Cerebellar cortex (tissue), 1 donor: Measurements from ENCODE around the gene JAM3.
"Not testable (repeated sequence)": the region's sequence is repeated elsewhere in the genome, so short reads cannot be mapped to it uniquely, and the experiment has no call there.

Experiments used
- DNase-seq: peaks from one replicate; pipeline ENCODE4 v3.0.0-alpha.2; 2015; ENCODE audit warnings: low spot score

Gene JAM3

DNA sequence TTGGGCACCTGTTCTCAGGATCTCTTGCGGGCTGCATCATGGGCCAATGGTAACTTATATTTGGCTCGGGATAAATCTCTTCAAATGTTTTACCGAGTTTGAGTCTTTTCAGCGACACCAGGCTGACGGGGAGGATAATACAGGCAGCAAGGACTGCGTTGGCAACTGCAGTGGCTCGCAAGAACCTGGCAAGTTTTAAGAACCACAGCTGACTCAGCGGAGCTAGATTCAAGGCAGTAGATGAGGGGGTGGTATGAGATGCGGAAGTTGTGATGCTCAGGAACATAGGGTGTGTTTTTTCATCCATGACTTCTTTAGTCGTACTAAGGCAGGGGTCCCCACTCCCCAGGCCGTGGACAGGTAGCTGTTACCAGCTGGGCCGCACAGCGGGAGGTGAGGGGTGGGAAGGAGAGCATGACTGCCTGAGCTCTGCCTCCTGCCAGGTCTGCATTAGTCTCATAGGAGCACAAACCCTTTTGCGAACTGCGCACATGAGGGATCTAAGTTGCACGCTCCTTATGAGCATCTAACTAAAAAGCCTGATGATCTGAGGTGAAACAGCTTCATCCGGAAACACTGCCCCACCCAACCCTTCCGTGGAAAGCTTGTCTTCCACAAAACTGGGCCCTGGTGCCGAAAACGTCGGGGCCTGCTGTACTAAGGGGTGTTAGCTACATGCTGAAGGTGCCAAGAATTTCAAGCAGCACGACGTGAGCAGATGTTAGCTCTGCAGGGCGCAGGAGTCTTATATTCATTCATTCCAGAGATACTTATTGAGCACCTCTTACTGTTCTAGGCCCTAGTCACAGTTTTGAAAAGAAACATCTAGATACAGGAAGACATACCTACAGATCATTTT is 6.4 kb upstream of the JAM3 start:
- no peak for DNase-seq

DNA sequence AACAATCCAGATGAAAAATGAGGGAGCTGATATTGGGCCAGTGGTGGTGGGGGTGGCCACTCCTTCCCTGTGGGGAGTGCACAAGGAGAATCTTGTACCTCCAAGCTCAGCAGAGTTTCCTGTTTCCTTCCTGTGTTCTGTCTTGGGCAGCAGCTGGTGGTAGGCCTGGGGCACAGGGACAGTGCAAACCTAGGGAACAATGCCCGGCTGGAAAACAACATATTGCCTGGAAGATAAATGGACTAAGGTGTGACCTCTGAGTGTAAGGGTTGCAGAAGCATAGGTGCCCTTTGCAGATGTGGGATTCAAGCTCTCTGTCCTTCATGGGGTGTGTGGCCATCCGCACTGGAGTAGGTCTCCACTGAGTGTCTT is 5.8 kb upstream of the JAM3 start:
- DNase-seq = no peak

DNA sequence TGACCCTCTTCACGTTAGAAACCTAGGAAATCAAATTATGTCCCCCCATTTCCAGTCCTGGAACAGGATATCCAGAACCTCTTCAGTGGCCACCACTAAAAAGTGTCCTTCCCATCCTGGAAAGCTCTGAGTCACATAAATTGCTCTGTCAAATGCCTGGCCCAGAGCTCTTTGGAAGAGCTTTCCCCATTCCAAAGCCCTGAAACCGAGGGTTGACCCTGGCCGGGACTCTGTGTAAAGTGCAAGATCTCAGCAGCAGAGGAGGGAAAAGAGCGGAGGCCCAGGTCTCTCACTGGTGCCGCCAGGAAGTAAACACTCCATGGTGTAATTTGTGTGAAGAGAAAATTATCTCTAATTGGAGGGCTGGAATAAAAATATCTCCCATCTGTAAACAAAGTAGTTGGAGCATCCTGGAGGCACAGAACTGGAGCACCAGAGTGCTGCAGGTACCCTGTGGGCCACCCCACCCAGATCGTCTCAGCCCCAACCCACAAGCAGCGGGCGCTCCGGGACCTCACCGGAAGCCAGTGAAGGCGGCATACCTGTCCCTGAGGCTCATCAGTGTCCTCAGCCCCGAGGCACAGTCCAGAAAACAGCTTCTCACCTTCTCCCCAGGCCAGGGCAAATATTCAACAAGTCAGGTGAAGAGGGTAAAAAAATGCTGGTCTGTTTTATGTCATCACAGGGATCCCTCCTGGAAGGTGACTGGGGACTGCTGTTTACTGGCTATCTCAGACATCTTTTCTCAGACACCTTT is 4.7 kb upstream of the JAM3 start:
- no peak for DNase-seq

DNA sequence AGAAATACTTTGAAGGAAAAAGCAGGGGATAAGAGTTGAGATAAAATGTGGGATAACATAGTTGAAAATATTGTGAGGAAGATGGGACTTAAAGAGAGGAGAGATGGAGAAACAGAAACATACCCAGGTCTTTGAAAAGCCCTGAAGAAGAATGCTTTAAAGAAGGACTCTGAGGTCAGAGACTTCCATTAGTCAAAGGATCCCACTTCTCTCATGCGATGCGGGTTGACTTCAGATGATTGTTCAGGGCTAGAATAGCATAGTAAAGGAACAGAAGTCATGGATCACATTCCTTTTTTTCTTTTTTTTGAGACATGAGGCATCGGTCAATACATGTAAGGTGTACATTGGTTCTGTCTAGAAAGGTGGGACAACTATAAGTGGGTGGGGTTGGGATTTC is 3.5 kb upstream of the JAM3 start:
- no peak for DNase-seq

DNA sequence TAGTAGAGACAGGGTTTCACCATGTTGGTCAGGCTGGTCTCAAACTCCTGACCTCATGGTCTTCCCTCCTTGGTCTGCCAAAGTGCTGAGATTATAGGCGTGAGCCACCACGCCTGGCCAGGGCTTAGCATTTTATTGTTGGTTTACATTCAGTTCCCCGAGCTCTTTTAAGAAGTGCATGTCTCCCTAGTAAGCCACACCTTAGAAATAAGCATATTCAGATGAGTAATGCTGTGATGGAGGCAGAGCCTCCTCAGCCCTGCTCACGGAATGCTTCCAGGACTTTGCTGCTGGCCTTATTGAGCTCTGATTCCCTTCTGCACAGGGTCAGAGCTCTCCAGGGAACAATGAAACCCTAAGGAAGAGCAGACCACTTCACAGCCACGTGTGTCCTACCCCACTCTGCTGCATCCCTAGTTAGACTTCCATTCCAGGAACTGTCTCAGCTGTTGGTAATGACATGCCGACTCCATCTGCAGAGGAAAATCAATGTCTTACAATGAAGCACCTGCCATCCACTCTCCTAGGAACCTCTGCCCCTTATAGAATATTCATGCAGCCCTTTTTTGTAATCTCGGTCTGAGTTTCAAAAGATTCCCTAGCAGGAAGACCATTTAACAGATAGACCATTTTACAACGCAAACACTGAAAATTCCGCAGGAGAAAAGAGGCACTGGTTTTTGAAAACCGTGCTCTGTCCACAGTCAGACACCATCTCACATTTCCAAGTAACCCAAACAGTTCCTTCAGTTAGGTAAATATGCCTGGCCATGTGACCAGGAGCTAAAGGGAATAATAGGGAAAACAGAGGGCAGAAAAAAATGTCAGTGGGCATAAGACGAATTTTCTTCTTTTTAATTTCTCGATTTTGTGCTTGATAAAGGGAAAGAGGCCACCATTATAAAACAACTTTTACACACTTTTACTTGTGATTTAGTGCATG is 1.7 kb upstream of the JAM3 start:
- DNase-seq = no peak

DNA sequence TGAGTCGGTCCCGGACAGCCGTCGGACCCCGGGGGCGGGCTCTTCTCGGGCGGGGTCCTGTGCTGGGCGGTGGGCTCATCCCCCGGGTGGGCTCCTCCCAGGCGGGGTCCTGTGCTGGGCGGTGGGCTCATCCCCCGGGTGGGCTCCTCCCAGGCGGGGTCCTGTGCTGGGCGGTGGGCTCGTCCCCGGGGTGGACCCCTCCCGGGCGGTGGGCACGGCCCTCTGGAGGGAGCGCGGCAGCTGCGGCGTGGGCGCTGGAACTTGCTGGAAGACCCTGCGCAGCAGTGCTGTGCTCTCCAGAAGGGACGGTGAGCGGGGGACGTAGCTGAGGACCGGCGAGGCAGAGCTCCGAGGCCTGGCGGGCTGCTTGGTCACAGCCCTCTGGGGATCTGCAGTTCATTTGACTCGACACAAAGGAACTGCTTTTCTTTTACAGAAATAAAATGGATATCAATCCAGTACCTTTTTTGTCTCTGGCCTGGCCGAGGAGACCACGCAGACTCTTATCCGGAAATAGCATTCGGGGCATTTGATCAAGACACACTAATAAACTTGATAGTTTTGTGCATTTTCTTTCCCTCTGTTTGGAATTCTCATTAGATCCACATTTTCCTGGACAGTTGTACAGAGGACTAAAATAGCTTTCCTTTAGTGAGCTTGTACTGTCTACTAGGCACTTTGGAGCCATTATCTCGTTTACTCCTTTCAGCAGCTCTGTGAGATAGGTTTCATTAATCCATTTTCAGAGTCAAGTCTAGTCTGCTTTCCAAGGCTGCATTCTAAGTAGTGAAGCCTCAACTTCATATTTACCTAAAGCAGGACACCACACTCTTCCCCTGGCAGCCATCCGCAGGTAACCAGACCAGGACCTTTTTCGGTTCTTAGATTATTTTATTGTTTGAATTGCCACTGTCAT is 812 bp downstream of the JAM3 start:
- peak; percentile 47 for DNase-seq

DNA sequence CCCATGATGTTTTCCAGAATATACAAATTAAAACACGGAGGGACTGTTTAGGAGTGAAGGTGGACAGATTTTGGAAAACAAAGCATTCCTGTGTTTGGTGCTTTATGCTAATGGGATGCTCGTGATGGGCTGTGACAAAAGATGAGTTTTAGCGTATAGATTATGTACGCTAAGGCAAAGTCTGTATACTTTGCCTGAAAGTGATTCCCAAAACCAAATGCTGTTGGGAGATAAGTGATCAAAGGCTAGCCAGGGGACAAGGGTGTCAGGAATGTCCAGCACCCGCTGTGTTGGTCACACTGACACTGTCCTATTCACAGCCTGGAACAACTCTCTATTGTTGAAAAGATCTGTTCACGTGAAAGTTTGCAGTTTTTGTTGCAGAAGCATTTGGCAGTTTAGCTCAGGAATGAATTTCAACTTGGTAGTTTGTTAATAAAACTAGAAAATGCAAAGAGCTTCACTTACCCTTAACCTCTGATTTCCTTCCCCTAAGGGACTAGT is 1.5 kb downstream of the JAM3 start:
- DNase-seq = peak; percentile 20

DNA sequence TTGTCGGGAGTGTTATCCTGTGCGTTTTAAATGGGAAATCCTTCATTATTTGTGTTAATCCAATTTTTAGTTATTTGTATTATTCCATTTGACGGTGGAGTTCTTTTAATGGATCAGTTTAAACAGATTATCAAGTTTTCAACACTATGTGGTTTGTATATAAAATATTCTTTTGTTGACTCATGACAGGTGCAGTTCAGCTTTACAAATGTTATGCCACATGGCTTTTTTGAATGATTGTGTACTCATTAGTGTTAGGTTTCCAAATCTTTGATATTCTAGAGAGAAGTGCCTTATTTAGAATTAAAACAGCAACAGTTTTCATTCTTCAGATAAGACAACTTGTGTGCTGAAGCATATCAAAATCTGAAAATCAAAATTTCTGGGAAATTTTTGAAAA is 2.4 kb downstream of the JAM3 start:
- DNase-seq = no peak

DNA sequence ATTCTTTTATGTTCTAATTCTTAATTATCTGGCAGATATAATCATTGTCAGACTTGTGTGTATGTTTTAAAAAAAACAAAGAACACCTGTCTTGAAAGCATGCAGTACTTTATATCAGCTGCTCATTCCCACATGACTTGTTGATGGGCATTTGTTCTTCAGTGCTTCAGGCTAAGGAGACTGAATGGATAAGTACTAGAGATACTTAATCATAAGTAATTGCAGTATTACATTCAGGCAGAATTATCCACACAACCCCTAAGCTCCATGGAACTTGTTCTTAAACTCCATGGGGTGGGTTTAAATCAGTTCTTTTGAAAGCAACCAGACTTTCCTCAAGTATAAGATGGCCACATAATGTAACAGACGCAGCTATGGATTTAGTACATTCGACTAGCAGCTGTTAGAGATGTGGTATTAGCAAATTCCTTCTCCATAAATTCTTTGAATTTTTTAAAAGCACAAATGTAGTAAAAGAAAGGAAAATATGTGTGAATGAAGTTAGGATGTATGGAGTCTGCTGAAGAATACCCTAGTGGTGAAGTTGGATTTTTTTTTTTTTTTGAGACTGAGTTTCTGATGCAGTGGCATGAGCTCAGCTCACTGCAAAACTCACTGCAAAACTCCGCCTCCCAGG is 3.0 kb downstream of the JAM3 start:
- no peak for DNase-seq

DNA sequence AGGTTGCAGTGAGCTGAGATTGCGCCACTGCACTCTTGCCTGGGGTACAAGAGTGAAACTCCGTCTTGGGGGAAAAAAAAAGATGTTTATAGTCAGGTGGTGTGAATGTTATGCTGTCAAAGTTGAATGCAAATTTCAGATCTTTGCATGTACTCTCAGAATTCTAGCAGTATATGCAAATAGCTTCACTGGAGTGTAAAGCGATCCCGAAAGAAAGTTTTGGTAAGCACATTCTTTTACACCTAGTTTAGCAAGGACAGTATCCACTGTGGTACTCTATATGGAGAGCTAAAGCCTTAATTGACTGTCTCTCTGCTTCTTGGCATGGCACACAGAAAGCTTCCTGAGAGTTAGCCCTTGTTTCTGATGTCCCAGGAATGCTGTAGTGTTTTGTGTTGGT is 4.0 kb downstream of the JAM3 start:
- no peak for DNase-seq

DNA sequence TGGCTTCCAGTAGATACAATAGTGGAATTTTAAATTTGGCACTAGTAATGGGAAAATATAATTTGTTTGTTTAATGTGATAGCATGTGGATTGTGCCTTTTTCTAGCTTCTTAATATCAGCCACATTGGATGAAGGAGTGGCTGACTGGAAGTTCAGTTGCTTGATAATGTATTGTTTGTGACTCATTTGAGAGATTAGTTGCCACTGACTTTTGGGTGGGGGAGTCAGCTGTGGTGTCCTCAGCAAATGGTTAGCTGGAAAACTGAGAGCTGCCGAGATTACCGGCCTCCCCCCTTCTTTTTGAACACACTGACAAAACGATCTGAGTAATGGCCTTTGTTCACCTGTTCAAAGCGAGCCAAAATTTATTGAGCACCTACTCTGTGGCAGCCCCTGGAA is 5.5 kb downstream of the JAM3 start:
- DNase-seq = no peak

DNA sequence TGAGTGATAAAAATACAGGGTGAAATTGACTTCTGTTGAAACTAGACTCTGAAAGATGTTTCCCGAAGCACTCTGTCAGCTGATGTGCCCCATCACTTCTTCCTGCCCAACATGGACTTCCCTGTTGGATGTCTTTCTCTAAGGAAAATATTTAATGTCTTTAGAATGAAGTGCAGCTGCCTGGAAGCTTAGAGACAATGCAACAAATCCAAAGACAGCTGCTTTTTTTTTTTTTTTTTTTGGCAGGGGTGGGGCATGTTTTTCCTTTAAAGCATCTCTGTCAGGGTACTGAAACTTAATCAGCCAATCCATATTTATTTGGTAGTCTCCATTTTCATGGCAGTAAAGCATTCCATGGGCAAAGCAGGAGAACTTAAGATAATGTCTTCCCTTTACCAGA is 5.9 kb downstream of the JAM3 start:
- no peak for DNase-seq

DNA sequence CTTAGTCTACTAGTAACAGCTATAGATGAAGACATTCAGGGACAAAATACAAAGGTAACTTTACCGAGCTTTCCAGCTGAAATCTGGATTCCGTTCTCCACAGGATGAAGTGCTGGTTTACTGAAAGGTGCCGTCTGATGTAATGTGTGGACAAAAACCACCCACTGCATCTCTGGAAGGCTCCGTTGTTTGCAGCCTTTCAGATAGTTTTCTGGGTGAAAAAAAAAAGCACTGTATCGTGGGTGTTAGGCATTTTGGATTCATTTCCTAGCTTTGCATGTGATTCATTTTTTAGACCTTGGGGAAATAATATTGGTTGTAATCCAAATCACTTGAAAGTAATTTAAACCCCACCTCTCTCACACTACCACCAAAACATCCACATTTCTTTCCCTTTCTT is 10.4 kb downstream of the JAM3 start:
- DNase-seq = no peak

DNA sequence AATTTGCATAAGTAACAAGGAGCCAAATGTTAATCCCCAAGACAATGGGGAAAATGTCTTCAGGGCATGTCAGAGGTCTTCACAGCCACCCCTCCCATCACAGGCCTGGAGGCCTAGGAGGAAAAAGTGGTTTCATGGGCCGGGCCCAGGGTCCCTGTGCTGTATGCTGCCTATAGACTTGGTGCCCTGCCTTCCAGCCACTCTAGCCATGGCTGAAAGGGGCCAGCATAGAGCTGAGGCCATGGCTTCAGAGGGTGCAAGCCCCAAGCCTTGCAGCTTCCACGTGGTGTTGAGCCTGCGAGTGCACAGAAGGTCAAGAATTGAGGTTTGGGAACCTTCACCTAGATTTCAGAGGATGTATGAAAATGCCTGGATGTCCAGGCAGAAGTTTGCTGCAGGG is 12.4 kb downstream of the JAM3 start:
- DNase-seq = not testable (repeated sequence)

DNA sequence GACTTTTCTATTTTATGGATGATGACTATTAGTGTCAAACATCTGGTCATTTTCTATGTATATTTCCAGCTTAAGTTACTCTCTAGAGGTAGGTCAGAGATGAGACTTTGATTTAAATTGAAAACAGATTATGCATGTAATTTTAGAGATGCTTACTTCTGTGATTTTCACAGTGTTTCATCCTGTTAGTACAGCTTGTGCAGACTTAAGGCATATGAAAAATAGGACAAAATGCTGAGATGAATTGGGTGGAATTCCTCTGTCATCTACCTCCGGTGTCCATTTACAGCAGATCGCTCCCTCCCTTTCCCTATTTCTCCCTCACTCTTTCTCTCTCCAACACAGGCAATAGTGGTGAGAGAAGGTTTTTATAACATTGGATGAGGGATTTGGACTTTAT is 14.1 kb downstream of the JAM3 start:
- no peak for DNase-seq

DNA sequence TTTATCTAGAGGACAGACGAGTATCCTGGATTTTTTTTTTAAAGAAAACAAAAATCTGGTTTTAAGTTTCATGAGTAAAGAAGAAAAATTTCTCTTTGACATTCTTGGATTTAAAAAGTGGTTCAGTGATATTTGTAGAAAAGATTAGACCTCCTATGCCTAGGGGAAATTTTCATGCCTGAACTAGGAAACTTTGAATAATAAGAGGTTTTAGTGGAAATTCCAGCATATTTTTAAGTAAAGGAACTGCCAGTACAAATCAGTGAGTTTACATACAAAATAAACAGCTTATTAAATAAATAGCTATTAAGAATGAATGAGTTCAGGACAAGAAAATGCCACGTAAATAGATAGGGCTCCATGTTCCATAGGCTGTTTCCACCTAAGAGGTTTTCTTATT is 17.5 kb downstream of the JAM3 start:
- no peak for DNase-seq

DNA sequence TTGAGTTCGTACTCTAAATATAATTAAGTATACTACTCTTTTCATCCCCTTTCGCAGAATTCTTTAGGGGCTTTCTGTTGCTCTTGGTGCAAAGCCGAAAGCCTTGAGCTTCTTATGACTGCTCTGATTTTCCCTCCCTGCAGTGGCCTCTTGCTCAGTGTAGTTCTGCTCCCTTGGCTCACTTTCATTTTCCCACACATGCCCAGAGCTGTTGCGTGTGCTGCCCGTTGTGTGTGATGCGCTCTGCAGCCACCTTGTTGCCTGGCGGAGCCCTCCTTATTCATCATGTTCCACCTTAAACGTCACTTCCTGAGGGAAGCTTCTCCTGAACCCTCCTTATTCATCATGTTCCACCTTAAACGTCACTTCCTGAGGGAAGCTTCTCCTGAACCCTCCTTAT is 23.1 kb downstream of the JAM3 start:
- DNase-seq = not testable (repeated sequence)

DNA sequence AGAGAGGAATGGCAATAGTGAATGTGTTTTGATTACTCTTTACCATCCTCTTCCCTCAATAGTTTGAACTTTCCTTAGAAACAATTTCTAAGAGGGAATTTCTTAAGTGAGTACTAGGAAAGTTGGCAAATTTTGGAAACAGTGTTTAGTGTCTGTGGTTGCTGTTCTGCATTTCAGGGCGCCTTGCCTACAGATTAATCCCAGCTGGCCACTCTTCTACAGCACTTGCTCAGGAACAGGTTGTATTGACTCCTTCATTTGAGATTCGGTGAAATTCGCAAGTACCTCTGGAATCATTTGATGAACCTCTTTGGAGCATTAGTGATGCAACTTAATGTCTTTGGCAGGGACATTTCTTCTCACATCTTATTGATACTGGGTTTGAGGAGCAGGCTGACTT is 28.3 kb downstream of the JAM3 start:
- no peak for DNase-seq

DNA sequence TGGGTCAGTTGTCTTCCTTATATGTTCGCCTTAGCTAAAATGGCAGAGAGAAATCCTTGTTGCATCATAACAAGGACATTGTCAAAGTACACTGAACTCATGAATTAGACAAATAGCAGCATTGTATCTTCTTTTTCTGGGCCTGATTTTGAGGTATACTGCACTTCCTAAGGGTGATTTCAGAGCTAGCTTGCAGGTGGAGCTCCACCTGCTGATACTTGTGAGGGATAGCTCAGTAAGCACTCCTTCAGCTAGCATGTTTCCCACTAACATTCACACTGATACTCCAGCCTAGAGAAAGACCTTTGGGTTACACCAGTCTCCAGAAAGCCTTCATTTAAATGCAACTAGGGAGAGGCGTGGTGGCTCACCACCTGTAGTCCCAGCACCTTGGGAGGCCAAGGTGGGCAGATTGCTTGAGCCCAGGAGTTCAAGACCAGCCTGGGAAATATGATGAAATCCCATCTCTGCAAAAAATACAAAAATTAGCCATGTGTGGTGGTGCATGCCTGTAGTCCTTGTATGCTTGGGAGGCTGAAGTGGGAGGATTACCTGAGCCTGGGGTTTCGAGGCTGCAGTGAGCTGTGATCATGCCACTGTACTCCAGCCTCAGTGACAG is 29.8 kb downstream of the JAM3 start:
- DNase-seq = peak; percentile 40

DNA sequence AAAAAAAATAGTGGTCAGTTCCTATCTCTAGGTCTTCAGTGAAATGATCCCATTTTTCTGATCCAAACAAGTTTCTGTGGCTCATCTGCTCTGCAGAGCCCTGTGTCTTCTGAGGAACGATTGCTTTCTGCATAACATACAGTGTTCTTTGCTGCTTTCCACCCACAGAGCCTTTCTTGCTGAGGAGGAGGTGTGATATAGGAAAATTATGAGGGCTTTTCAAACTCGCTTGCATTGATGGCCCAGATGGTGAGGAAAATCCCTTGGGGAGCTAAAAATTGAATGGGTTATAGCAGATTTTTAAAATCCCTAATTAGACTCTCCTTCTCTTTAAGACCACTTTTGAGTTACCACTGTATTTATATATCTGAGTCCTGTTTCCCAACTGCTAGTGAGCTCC is 31.3 kb downstream of the JAM3 start:
- DNase-seq = no peak
